H1 (cell line): ENCODE measurements around the gene CASZ1. TPM values are rescaled to one million over a fixed set of nuclear protein-coding genes. Genes with fewer than 3 reads are reported as not detected.

Source experiments
- CTCF ChIA-PET: fragments of 300-600 bp; sonication (Branson Sonifier 250); formaldehyde crosslinking; loops from one replicate; lab custom pipeline; 2021; ENCODE audit not compliant: partially characterized antibody; lab: Charles Lee
- POLR2A ChIA-PET: fragments of 300-600 bp; sonication (Branson Sonifier 250); formaldehyde crosslinking; loops from one replicate; lab custom pipeline; 2021; ENCODE audit warnings: inconsistent platforms; ENCODE audit not compliant: partially characterized antibody; lab: Charles Lee
- DNase-seq, 2 experiments: peaks; one replicate each; pipeline versions ENCODE4 v3.0.0 to v3.0.0-alpha.2; 2010 to 2022; ENCODE audit warnings: low spot score in 2 of 2, low read depth in 1 of 2, mixed read lengths in 1 of 2
- FAIRE-seq: peaks from 2 replicates; lab custom pipeline; 2011; peaks lifted over from hg19 to GRCh38; lab: Jason Lieb, UNC
- H2AFZ ChIP-seq: 2 replicates; pipeline ENCODE4 v1.8.1; 2012; ENCODE audit warnings: low read length, inconsistent platforms
- H2AK5ac ChIP-seq: 2 replicates; pipeline ENCODE4 v1.6.1; 2013; ENCODE audit warnings: low read depth, low read length
- H2BK120ac ChIP-seq: replicated peaks from 2 replicates; pipeline ENCODE3; 2013; ENCODE audit warnings: low read depth, low read length, inconsistent platforms
- H2BK12ac ChIP-seq: 2 replicates; pipeline ENCODE4 v1.6.1; 2013; ENCODE audit warnings: low read depth, low read length
- H2BK15ac ChIP-seq: 2 replicates; pipeline ENCODE4 v1.6.1; 2013; ENCODE audit warnings: low read length
- H2BK20ac ChIP-seq: 2 replicates; pipeline ENCODE4 v1.6.1; 2013; ENCODE audit warnings: low read length
- H2BK5ac ChIP-seq: 2 replicates; pipeline ENCODE4 v1.6.1; 2013; ENCODE audit warnings: low read depth, low read length
- H3K14ac ChIP-seq: 2 replicates; pipeline ENCODE4 v1.6.1; 2013; ENCODE audit warnings: inconsistent platforms; ENCODE audit not compliant: insufficient read length
- H3K18ac ChIP-seq: 2 replicates; pipeline ENCODE4 v1.6.1; 2013; ENCODE audit warnings: low read length; ENCODE audit errors: extremely low read depth
- H3K23ac ChIP-seq: 2 replicates; pipeline ENCODE4 v1.6.1; 2013; ENCODE audit warnings: inconsistent platforms; ENCODE audit not compliant: insufficient read length
- H3K23me2 ChIP-seq: 2 replicates; pipeline ENCODE4 v1.6.1; 2013; ENCODE audit warnings: low read depth, low read length
- H3K27ac ChIP-seq: 2 replicates; pipeline ENCODE4 v1.6.1; 2011; ENCODE audit warnings: low read depth, low read length, inconsistent platforms
- H3K27me3 ChIP-seq, 4 experiments: replicated peaks in 1 of 4; 1 replicate in 1 of 4; 2 replicates in 3 of 4; pipeline versions ENCODE4 v1.6.1 to v1.8.1; 2011 to 2013; ENCODE audit warnings: low read length in 3 of 4, mild to moderate bottlenecking in 3 of 4, inconsistent platforms in 2 of 4, mixed read lengths in 2 of 4, moderate library complexity in 1 of 4; ENCODE audit not compliant: control insufficient read depth in 3 of 4, insufficient read depth in 3 of 4; ENCODE audit errors: extremely low read depth in 1 of 4
- H3K36me3 ChIP-seq, 4 experiments: 2 replicates each; pipeline versions ENCODE4 v1.6.1 to v1.8.1; 2011 to 2013; ENCODE audit warnings: mild to moderate bottlenecking in 4 of 4, low read length in 3 of 4, moderate library complexity in 2 of 4, control low read depth in 1 of 4, inconsistent platforms in 1 of 4; ENCODE audit not compliant: insufficient read depth in 4 of 4, control insufficient read depth in 2 of 4
- H3K4ac ChIP-seq: replicated peaks from 2 replicates; pipeline ENCODE3; 2013; ENCODE audit warnings: low read length, low read depth, mixed read lengths, inconsistent platforms; ENCODE audit not compliant: insufficient read length
- H3K4me1 ChIP-seq, 4 experiments: replicated peaks in 1 of 4; 1 replicate in 1 of 4; 2 replicates in 3 of 4; pipeline versions ENCODE4 v1.6.1 to v1.8.1; 2011 to 2013; ENCODE audit warnings: low read length in 3 of 4, inconsistent platforms in 2 of 4, mixed read lengths in 1 of 4; ENCODE audit not compliant: insufficient read depth in 4 of 4, control insufficient read depth in 3 of 4
- H3K4me2 ChIP-seq, 2 experiments: 2 replicates each; pipeline versions ENCODE4 v1.6.1 to v1.8.1; 2011 to 2013; ENCODE audit warnings: low read depth in 2 of 2, low read length in 2 of 2, control low read depth in 1 of 2, inconsistent platforms in 1 of 2, mild to moderate bottlenecking in 1 of 2; ENCODE audit not compliant: insufficient read depth in 1 of 2
- H3K4me3 ChIP-seq, 4 experiments: fragments of 200-600, 300-600 bp in 1 of 4; sonication (generic), shearing (Covaris generic), sonication (Bioruptor Twin) in 1 of 4; 2 replicates each; pipeline versions ENCODE4 v1.5.1 to v1.8.1; 2011 to 2016; ENCODE audit warnings: low read length in 4 of 4, low read depth in 3 of 4, control low read depth in 2 of 4, inconsistent platforms in 2 of 4, mild to moderate bottlenecking in 2 of 4, mixed read lengths in 1 of 4, moderate library complexity in 1 of 4; ENCODE audit not compliant: insufficient read depth in 2 of 4; ENCODE audit errors: extremely low read depth in 1 of 4
- H3K56ac ChIP-seq: replicated peaks from 2 replicates; pipeline ENCODE3; 2013; ENCODE audit warnings: low read depth, mild to moderate bottlenecking, mixed read lengths, low read length, inconsistent platforms; ENCODE audit not compliant: insufficient read length
- H3K79me1 ChIP-seq: 2 replicates; pipeline ENCODE4 v1.6.1; 2013; ENCODE audit warnings: low read depth, low read length, control low read depth
- H3K79me2 ChIP-seq, 2 experiments: 2 replicates each; pipeline versions ENCODE4 v1.6.1 to v1.8.1; 2012 to 2013; ENCODE audit warnings: low read length in 2 of 2, mild to moderate bottlenecking in 2 of 2, inconsistent platforms in 1 of 2; ENCODE audit not compliant: insufficient read depth in 2 of 2, control insufficient read depth in 1 of 2
- H3K9ac ChIP-seq, 4 experiments: replicated peaks in 1 of 4; 1 replicate in 1 of 4; 2 replicates in 3 of 4; pipeline versions ENCODE4 v1.6.1 to v1.8.1; 2011 to 2013; ENCODE audit warnings: low read depth in 3 of 4, low read length in 3 of 4, control low read depth in 2 of 4, mild to moderate bottlenecking in 2 of 4, moderate library complexity in 2 of 4, inconsistent platforms in 1 of 4; ENCODE audit errors: extremely low read depth in 1 of 4
- H3K9me3 ChIP-seq, 2 experiments: 2 replicates each; pipeline versions ENCODE4 v1.6.1 to v1.8.1; 2012 to 2013; ENCODE audit warnings: mild to moderate bottlenecking in 2 of 2, moderate library complexity in 2 of 2, control low read depth in 1 of 2, inconsistent platforms in 1 of 2, low read depth in 1 of 2, low read length in 1 of 2, mixed read lengths in 1 of 2; ENCODE audit not compliant: insufficient read depth in 2 of 2
- H4K20me1 ChIP-seq, 2 experiments: replicated peaks in 1 of 2; 2 replicates each; pipeline versions ENCODE3 to v1.8.1; 2011 to 2013; ENCODE audit warnings: inconsistent platforms in 2 of 2, low read length in 2 of 2, mild to moderate bottlenecking in 1 of 2; ENCODE audit not compliant: insufficient read depth in 2 of 2, control insufficient read depth in 1 of 2
- H4K5ac ChIP-seq: 2 replicates; pipeline ENCODE4 v1.6.1; 2013; ENCODE audit warnings: low read length, low read depth, mixed read lengths, inconsistent platforms; ENCODE audit not compliant: insufficient read length
- H4K8ac ChIP-seq: 2 replicates; pipeline ENCODE4 v1.8.0; 2013; ENCODE audit warnings: mild to moderate bottlenecking, moderate library complexity, low read length, inconsistent platforms; ENCODE audit not compliant: insufficient read depth; ENCODE audit errors: extremely low read depth
- H4K91ac ChIP-seq: replicated peaks from 2 replicates; pipeline ENCODE3; 2013; ENCODE audit warnings: low read length, mixed read lengths, inconsistent platforms; ENCODE audit not compliant: insufficient read length
- ASH2L ChIP-seq: fragments of 200-600, 300-600 bp; sonication (generic); IDR thresholded peaks from one replicate; pipeline ENCODE4 v1.7.1; 2017; ENCODE audit warnings: low read length
- CHD1 ChIP-seq: IDR thresholded peaks from 2 replicates; pipeline ENCODE4 v1.6.1; 2012; ENCODE audit warnings: low read depth, low read length, improper control_type of control experiment
- EP300 ChIP-seq, 2 experiments: IDR thresholded peaks; 1 replicate in 1 of 2; 2 replicates in 1 of 2; pipeline ENCODE4 v1.6.1; 2011 to 2012; ENCODE audit warnings: low read depth in 2 of 2, low read length in 2 of 2, mild to moderate bottlenecking in 2 of 2, borderline replicate concordance in 1 of 2, inconsistent platforms in 1 of 2, moderate library complexity in 1 of 2
- GTF2F1 ChIP-seq: IDR thresholded peaks from 2 replicates; pipeline ENCODE4 v1.6.1; 2012; ENCODE audit warnings: low read depth, low read length, improper control_type of control experiment, borderline replicate concordance
- KDM4A ChIP-seq: IDR thresholded peaks from one replicate; pipeline ENCODE4 v1.7.1; 2012; ENCODE audit warnings: low read depth, mild to moderate bottlenecking, moderate library complexity, low read length, inconsistent platforms; ENCODE audit not compliant: severe bottlenecking
- NRF1 ChIP-seq: IDR thresholded peaks from 2 replicates; pipeline ENCODE4 v1.6.1; 2011; ENCODE audit warnings: mild to moderate bottlenecking, low read depth, low read length, improper control_type of control experiment
- WGBS, 2 experiments: shearing (Covaris generic) in 1 of 2; methylation state at CpG; one replicate each; pipeline versions ENCODE4 v1.1.6 to v1.1.7; 2013 to 2015; ENCODE audit warnings: low lambda C conversion rate in 2 of 2, mixed read lengths in 2 of 2, inconsistent platforms in 1 of 2, low coverage in 1 of 2, missing lambda C conversion rate in 1 of 2; ENCODE audit not compliant: insufficient replicate concordance in 2 of 2, insufficient coverage in 1 of 2, insufficient read length in 1 of 2; ENCODE audit errors: extremely low coverage in 1 of 2, missing lambda C conversion rate in 1 of 2; 5-methylcytosine and 5-hydroxymethylcytosine counted together
- polyA plus RNA-seq, 7 experiments: library from polyadenylated mRNA; depleted of rRNA in 3 of 7; stranded (reverse) in 5 of 7; unstranded in 2 of 7; fragments of >200 nt in 5 of 7; fragments of 200-250 nt in 2 of 7; gene quantifications; 1 replicate in 5 of 7; 2 replicates in 1 of 7; 4 replicates in 1 of 7; pipeline versions ENCODE4 v1.2.1 to v1.2.3, GENCODE V29; 2011 to 2013; ENCODE audit warnings: missing spikeins in 2 of 7, mixed read lengths in 2 of 7
- total RNA-seq: library from RNA; stranded (reverse); fragmentation: NEBNext Ultra II Directional; extraction: Animal tissue kit (Norgen Biotek cat#: 25700); gene quantifications from 2 replicates; pipeline ENCODE4 v1.2.1, GENCODE V29; 2021

Gene CASZ1
- total and polyA plus RNA-seq, 2 of the 8 experiments (the other 6 are each of a cell fraction or from before 2014, with no cell fraction given) = 4.4 to 7.7 TPM

DNA sequence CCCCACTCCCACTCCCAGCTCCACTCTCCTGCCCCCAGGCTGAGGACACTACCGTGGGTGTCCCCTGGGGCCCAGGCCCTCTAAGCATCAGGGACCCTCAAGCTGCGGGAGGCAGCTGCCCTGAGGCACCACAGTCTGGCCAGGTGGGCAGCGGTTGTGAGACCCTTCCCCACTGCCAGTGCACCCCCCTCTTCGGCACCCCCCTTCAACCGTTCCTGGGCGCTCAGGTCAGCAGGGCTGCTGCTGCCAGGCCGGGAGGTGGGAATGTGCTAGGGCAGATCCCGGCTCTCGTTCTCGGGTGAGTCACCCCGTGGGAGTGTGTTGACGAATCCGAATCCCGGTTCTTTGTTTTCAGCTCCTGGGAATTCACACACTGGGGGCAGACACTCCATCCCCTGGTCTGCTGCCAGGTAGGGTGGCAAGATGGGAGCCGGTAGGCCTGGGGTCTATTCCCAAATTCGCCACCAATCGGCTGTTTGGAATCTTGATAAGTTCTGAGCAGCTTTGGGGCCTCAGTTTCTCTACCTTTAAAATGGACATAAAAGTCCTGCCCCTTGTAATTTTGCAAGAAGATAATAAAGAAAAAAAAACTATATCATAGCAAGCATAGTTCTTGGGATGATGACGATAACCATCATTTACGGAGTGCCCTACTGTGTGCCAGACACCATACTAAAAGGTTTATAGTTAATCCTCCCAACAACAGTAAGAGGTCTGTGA is 28.5 kb upstream of the CASZ1 start:
- H4K8ac ChIP-seq = peak overlapping the region; percentile 87; the same call in 1 of the 2 replicates
- H3K27ac ChIP-seq = no peak overlapping the region
- peak overlapping the region; percentile 46 for H3K56ac ChIP-seq
- ChIA-PET CTCF (interaction anchor here (1.3 kb wide), 1 partner anchor 85 kb away, joined by 3 read pairs; no protein-coding TSS in a partner anchor), POLR2A (no interaction called here)
- H4K91ac ChIP-seq = peak overlapping the region; percentile 54
- no peak overlapping the region for H2BK120ac ChIP-seq
- H3K23ac ChIP-seq = no peak overlapping the region
- WGBS, 2 experiments = 84% methylated on average over 16 of the region's 19 CpGs; no CpG with 5 or more reads in 1 of the 2 experiments
- H4K5ac ChIP-seq = no peak overlapping the region
- no peak for FAIRE-seq
- H3K4me2 ChIP-seq = no peak overlapping the region
- no peak overlapping the region for H3K9ac ChIP-seq
- no peak for DNase-seq
- no peak overlapping the region for H3K4me3 ChIP-seq
- H3K27me3 ChIP-seq = no peaks in the 10 kb centered on the region; a peak in 1 of 7 replicates
- H3K9me3 ChIP-seq = no peaks in the 10 kb centered on the region
- H3K14ac ChIP-seq = peak overlapping the region; percentile 74
- 0 out of 2 replicates have a peak overlapping the region, but pooled peaks have one; percentile 32 for H2BK20ac ChIP-seq
- no peak overlapping the region for H2BK5ac ChIP-seq
- no peak overlapping the region for H2AFZ ChIP-seq
- peak overlapping the region; percentile 9 for H3K18ac ChIP-seq
- no peaks in the 10 kb centered on the region for H3K36me3 ChIP-seq
- no peaks in the 10 kb centered on the region for H3K79me2 ChIP-seq
- H3K79me1 ChIP-seq = no peaks in the 10 kb centered on the region
- H2BK12ac ChIP-seq = peak overlapping the region; percentile 90; the same call in 1 of the 2 replicates
- H3K4me1 ChIP-seq = peaks cover 0 to 10% (median 3%) of the 10 kb centered on the region in 4 experiments; a peak in 6 of 7 replicates
- no peaks in the 10 kb centered on the region for H4K20me1 ChIP-seq
- no peaks in the 10 kb centered on the region for H3K23me2 ChIP-seq
- H2AK5ac ChIP-seq = no peak overlapping the region
- no peak overlapping the region for H2BK15ac ChIP-seq
- H3K4ac ChIP-seq = no peak overlapping the region
- TF ChIP-seq EP300 (IDR thresholded peaks at IDR 0.05; ENCODE audit: borderline replicate concordance in 1 of 2, low read depth in 2 of 2, low read length in 2 of 2) (no peak), GTF2F1 (no peak), CHD1 (no peak), ASH2L (no peak), NRF1 (no peak), KDM4A (no peak)
